GM23338 (cell line): ENCODE results near the gene RELL2. TPM values are rescaled to one million over a fixed set of nuclear protein-coding genes. Genes with fewer than 3 reads are reported as not detected.

Source experiments
- ATAC-seq: fragments of 200-7000 bp; cut with Tn5 transposase; 3 replicates; pipeline ENCODE4 v1.9.1; 2020
- DNase-seq: peaks from one replicate; pipeline ENCODE4 v3.0.0-alpha.2; 2015; ENCODE audit warnings: low spot score
- H2AFZ ChIP-seq: fragments of 200-600 bp; sonication (generic); 2 replicates; pipeline ENCODE4 v1.8.0; 2016; ENCODE audit warnings: antibody characterized with exemption, mild to moderate bottlenecking, moderate library complexity
- H3F3A ChIP-seq: fragments of 200-600 bp; sonication (generic); replicated peaks from 2 replicates; pipeline ENCODE4 v1.8.0; 2017; ENCODE audit warnings: antibody characterized with exemption, mixed run types, low read depth
- H3K27ac ChIP-seq: fragments of 200-600 bp; sonication (generic); 2 replicates; pipeline ENCODE4 v1.6.1; 2016; ENCODE audit warnings: low read depth
- H3K27me3 ChIP-seq: fragments of 200-600 bp; sonication (generic); 2 replicates; pipeline ENCODE4 v1.8.0; 2016; ENCODE audit warnings: mild to moderate bottlenecking, mixed run types, moderate library complexity; ENCODE audit not compliant: insufficient read depth
- H3K36me3 ChIP-seq: fragments of 200-600 bp; sonication (generic); 2 replicates; pipeline ENCODE4 v1.8.0; 2016; ENCODE audit warnings: mild to moderate bottlenecking; ENCODE audit not compliant: insufficient read depth
- H3K4me1 ChIP-seq: fragments of 200-600 bp; sonication (generic); 2 replicates; pipeline ENCODE4 v1.8.0; 2016; ENCODE audit warnings: mild to moderate bottlenecking, moderate library complexity; ENCODE audit not compliant: insufficient read depth
- H3K4me2 ChIP-seq: fragments of 200-600 bp; sonication (generic); 2 replicates; pipeline ENCODE4 v1.7.1; 2017; ENCODE audit warnings: mixed run types
- H3K4me3 ChIP-seq: fragments of 200-600 bp; sonication (generic); 2 replicates; pipeline ENCODE4 v1.6.1; 2016; ENCODE audit warnings: mixed run types
- H3K79me2 ChIP-seq: fragments of 200-600 bp; sonication (generic); replicated peaks from 2 replicates; pipeline ENCODE4 v1.8.0; 2017; ENCODE audit warnings: mild to moderate bottlenecking; ENCODE audit not compliant: insufficient read depth
- H3K9me2 ChIP-seq: fragments of 200-600 bp; sonication (generic); 2 replicates; pipeline ENCODE4 v1.8.0; 2017; ENCODE audit not compliant: insufficient read depth
- H4K20me1 ChIP-seq: fragments of 200-600 bp; sonication (generic); replicated peaks from 2 replicates; pipeline ENCODE4 v1.8.0; 2017; ENCODE audit warnings: mild to moderate bottlenecking; ENCODE audit not compliant: insufficient read depth
- H3K27ac Mint-ChIP-seq: 2 replicates; pipeline ENCODE4 v1.8.0; 2020; ENCODE audit warnings: inconsistent platforms, mild to moderate bottlenecking, moderate library complexity, mixed read lengths
- H3K27me3 Mint-ChIP-seq: 3 replicates; pipeline ENCODE4 v1.8.0; 2022; ENCODE audit warnings: low read depth, mild to moderate bottlenecking, moderate library complexity, mixed read lengths, inconsistent platforms; ENCODE audit not compliant: insufficient read depth, poor library complexity
- H3K36me3 Mint-ChIP-seq: 3 replicates; pipeline ENCODE4 v1.8.0; 2021; ENCODE audit warnings: low read depth, mild to moderate bottlenecking, inconsistent platforms, moderate library complexity, mixed read lengths
- H3K4me1 Mint-ChIP-seq: 3 replicates; pipeline ENCODE4 v1.8.0; 2020; ENCODE audit warnings: mild to moderate bottlenecking, inconsistent platforms, mixed read lengths
- H3K4me3 Mint-ChIP-seq: 3 replicates; pipeline ENCODE4 v1.8.0; 2021; ENCODE audit warnings: moderate library complexity, mild to moderate bottlenecking, inconsistent platforms, mixed read lengths
- H3K9me3 Mint-ChIP-seq: 3 replicates; pipeline ENCODE4 v1.8.0; 2020; ENCODE audit warnings: moderate library complexity, mild to moderate bottlenecking, inconsistent platforms, mixed read lengths
- ETS1 ChIP-seq: IDR thresholded peaks from 2 replicates; pipeline ENCODE4 v1.6.1; 2016; ENCODE audit warnings: antibody characterized with exemption
- EZH2 ChIP-seq: fragments of 200-600 bp; sonication (generic); IDR thresholded peaks from one replicate; pipeline ENCODE4 v1.8.0; 2017; ENCODE audit warnings: antibody characterized with exemption, mild to moderate bottlenecking, low read depth; ENCODE audit not compliant: unreplicated experiment
- EZH2phosphoT487 ChIP-seq: fragments of 200-600 bp; sonication (generic); IDR thresholded peaks from one replicate; pipeline ENCODE4 v1.8.1; 2018; ENCODE audit warnings: antibody characterized with exemption; ENCODE audit not compliant: unreplicated experiment
- JUNB ChIP-seq: IDR thresholded peaks from one replicate; pipeline ENCODE4 v1.6.1; 2016; ENCODE audit warnings: antibody characterized with exemption; ENCODE audit not compliant: unreplicated experiment
- NANOG ChIP-seq: IDR thresholded peaks from 2 replicates; pipeline ENCODE4 v1.6.1; 2016; ENCODE audit warnings: antibody characterized with exemption, borderline replicate concordance
- POLR2AphosphoS5 ChIP-seq: IDR thresholded peaks from 2 replicates; pipeline ENCODE4 v1.6.1; 2016; ENCODE audit warnings: antibody characterized with exemption, low read depth
- REST ChIP-seq: IDR thresholded peaks from one replicate; pipeline ENCODE4 v1.6.1; 2018; ENCODE audit warnings: antibody characterized with exemption; ENCODE audit not compliant: unreplicated experiment
- STAT1 ChIP-seq: IDR thresholded peaks from one replicate; pipeline ENCODE4 v1.6.1; 2016; ENCODE audit warnings: antibody characterized with exemption; ENCODE audit not compliant: unreplicated experiment
- ZNF114 ChIP-seq: fragments of 250-450 bp; sonication (Bioruptor Pico); IDR thresholded peaks from 2 replicates; pipeline ENCODE4 v1.5.0; 2020; ENCODE audit warnings: mild to moderate bottlenecking, moderate library complexity
- ZNF331 ChIP-seq: fragments of 250-450 bp; sonication (Bioruptor Pico); IDR thresholded peaks from 2 replicates; pipeline ENCODE4 v1.5.0; 2020; ENCODE audit warnings: low read depth, mild to moderate bottlenecking, moderate library complexity
- ZNF462 ChIP-seq: fragments of 250-450 bp; sonication (Bioruptor Pico); IDR thresholded peaks from 2 replicates; pipeline ENCODE4 v1.5.0; 2020; ENCODE audit warnings: mild to moderate bottlenecking, moderate library complexity
- polyA plus RNA-seq: library from polyadenylated mRNA; unstranded; fragments of >200 nt; fragmentation: Nextera tagmentation; extraction: Ambion mirVana; gene quantifications from 2 replicates; pipeline ENCODE4 v1.2.1, GENCODE V29; 2016
- total RNA-seq: library from RNA; depleted of rRNA; stranded (reverse); fragments of >200 nt; shearing (Covaris generic); gene quantifications from 2 replicates; pipeline ENCODE4 v1.2.3, GENCODE V29; 2014

RELL2 gene
- total and polyA plus RNA-seq, 2 experiments from 2014 or later: 20.4 to 30.6 TPM

- peaks cover 27% of the 10 kb centered on the region for H4K20me1 ChIP-seq
- peaks cover 8% of the 10 kb centered on the region for H3K27me3 Mint-ChIP-seq
- DNase-seq (no peak), ATAC-seq (no peak)
- peak overlapping the region; percentile 95 for H3K4me2 ChIP-seq
- no peaks in the 10 kb centered on the region for H3K9me2 ChIP-seq
- H3K4me1 Mint-ChIP-seq: peaks cover 29% of the 10 kb centered on the region
- peak overlapping the region; percentile 99 for H3K4me3 ChIP-seq
- TF ChIP-seq JUNB: no peak
- no peak for TF ChIP-seq ZNF114 (CRISPR knock-in tag)
- no peak for TF ChIP-seq ZNF462 (CRISPR knock-in tag)
- no peak for TF ChIP-seq STAT1
- TF ChIP-seq ETS1: no peak
- TF ChIP-seq POLR2AphosphoS5: no peak
- no peak for TF ChIP-seq EZH2phosphoT487
- no peak for TF ChIP-seq NANOG
- TF ChIP-seq ZNF331 (CRISPR knock-in tag): no peak
- TF ChIP-seq REST: no peak
- TF ChIP-seq EZH2: no peak
- H3K4me1 ChIP-seq: peaks cover 20% of the 10 kb centered on the region
- no peaks in the 10 kb centered on the region for H3K9me3 Mint-ChIP-seq
- peak overlapping the region; percentile 91 for H3K4me3 Mint-ChIP-seq
- peaks cover 58% of the 10 kb centered on the region for H3K79me2 ChIP-seq
- 0 out of 2 replicates have a peak, but pooled peaks cover 6% of the 10 kb centered on the region for H3K36me3 ChIP-seq
- peaks cover 22% of the 10 kb centered on the region; the same call in 2 of the 3 replicates for H3K36me3 Mint-ChIP-seq
- peak overlapping the region; percentile 81; the same call in 1 of the 2 replicates for H3K27ac Mint-ChIP-seq
- H3F3A ChIP-seq: 0 out of 2 replicates have a peak, but pooled peaks cover 14% of the 10 kb centered on the region
- no peak overlapping the region for H3K27ac ChIP-seq
- H2AFZ ChIP-seq: no peak overlapping the region
- H3K27me3 ChIP-seq: peaks cover 3% of the 10 kb centered on the region; the same call in 1 of the 2 replicates
These were observed 1.2 kb upstream of the RELL2 start for GRCh38 chr5:141635646-141636045.
